H9 (cell line): ENCODE results near the gene MRPS18B. TPM values are rescaled to one million over a fixed set of nuclear protein-coding genes. Genes with fewer than 3 reads are reported as not detected.

ENCODE experiments used
- DNase-seq: peaks from one replicate; pipeline ENCODE4 v3.0.0-alpha.2; 2017
- H2AFZ ChIP-seq: one replicate; pipeline ENCODE4 v1.6.1; 2013; ENCODE audit warnings: mild to moderate bottlenecking, low read length, control low read depth, moderate library complexity
- H2AK5ac ChIP-seq: 2 replicates; pipeline ENCODE4 v1.6.1; 2013; ENCODE audit warnings: low read length, control low read depth, mixed read lengths; ENCODE audit not compliant: insufficient read length
- H2BK120ac ChIP-seq: one replicate; pipeline ENCODE4 v1.6.1; 2013; ENCODE audit warnings: low read depth, mild to moderate bottlenecking, low read length, control low read depth, inconsistent platforms; ENCODE audit not compliant: poor library complexity, severe bottlenecking
- H2BK12ac ChIP-seq: 2 replicates; pipeline ENCODE4 v1.6.1; 2013; ENCODE audit warnings: low read length, control low read depth, mixed read lengths, low read depth; ENCODE audit not compliant: insufficient read length
- H2BK15ac ChIP-seq: 2 replicates; pipeline ENCODE4 v1.6.1; 2013; ENCODE audit warnings: low read depth, low read length, control low read depth
- H2BK20ac ChIP-seq: one replicate; pipeline ENCODE4 v1.6.1; 2013; ENCODE audit warnings: low read depth, mild to moderate bottlenecking, low read length, control low read depth, inconsistent platforms; ENCODE audit not compliant: poor library complexity, severe bottlenecking
- H2BK5ac ChIP-seq: 2 replicates; pipeline ENCODE4 v1.6.1; 2013; ENCODE audit warnings: low read length, control low read depth, mixed read lengths; ENCODE audit not compliant: insufficient read length
- H3K14ac ChIP-seq: 2 replicates; pipeline ENCODE4 v1.6.1; 2013; ENCODE audit warnings: low read length, control low read depth; ENCODE audit not compliant: insufficient read depth
- H3K18ac ChIP-seq: 2 replicates; pipeline ENCODE4 v1.6.1; 2013; ENCODE audit warnings: low read depth, mild to moderate bottlenecking, mixed read lengths, low read length, control low read depth; ENCODE audit not compliant: insufficient read length
- H3K23ac ChIP-seq: 2 replicates; pipeline ENCODE4 v1.6.1; 2013; ENCODE audit warnings: low read length, control low read depth, mixed read lengths, low read depth; ENCODE audit not compliant: insufficient read length
- H3K23me2 ChIP-seq: 2 replicates; pipeline ENCODE4 v1.6.1; 2013; ENCODE audit warnings: low read depth, mild to moderate bottlenecking, mixed read lengths, low read length, control low read depth; ENCODE audit not compliant: insufficient read length, poor library complexity, severe bottlenecking
- H3K27ac ChIP-seq: 2 replicates; pipeline ENCODE4 v1.5.1; 2013; ENCODE audit warnings: low read length, control low read depth, mixed read lengths, low read depth; ENCODE audit not compliant: insufficient read length
- H3K27me3 ChIP-seq: 2 replicates; pipeline ENCODE4 v1.6.1; 2013; ENCODE audit warnings: low read length, control low read depth, inconsistent platforms; ENCODE audit not compliant: insufficient read depth
- H3K4ac ChIP-seq: 2 replicates; pipeline ENCODE4 v1.6.1; 2013; ENCODE audit warnings: low read depth, mild to moderate bottlenecking, control low read depth, inconsistent platforms, low read length, moderate library complexity
- H3K4me1 ChIP-seq: 2 replicates; pipeline ENCODE4 v1.6.1; 2013; ENCODE audit warnings: low read length, control low read depth, inconsistent platforms; ENCODE audit not compliant: insufficient read depth
- H3K4me2 ChIP-seq: 2 replicates; pipeline ENCODE4 v1.6.1; 2013; ENCODE audit warnings: low read length, control low read depth, mixed read lengths; ENCODE audit not compliant: insufficient read length, insufficient read depth
- H3K56ac ChIP-seq: 2 replicates; pipeline ENCODE4 v1.6.1; 2013; ENCODE audit warnings: low read depth, mild to moderate bottlenecking, mixed read lengths, low read length, control low read depth; ENCODE audit not compliant: insufficient read length
- H3K79me1 ChIP-seq: 2 replicates; pipeline ENCODE4 v1.6.1; 2013; ENCODE audit warnings: low read depth, mild to moderate bottlenecking, moderate library complexity, low read length, control low read depth, inconsistent platforms; ENCODE audit not compliant: insufficient read depth, poor library complexity, severe bottlenecking
- H3K79me2 ChIP-seq: 2 replicates; pipeline ENCODE4 v1.6.1; 2013; ENCODE audit warnings: low read length, control low read depth, inconsistent platforms; ENCODE audit not compliant: insufficient read depth
- H3K9ac ChIP-seq: 2 replicates; pipeline ENCODE4 v1.6.1; 2013; ENCODE audit warnings: low read length, control low read depth, mixed read lengths; ENCODE audit not compliant: insufficient read length; ENCODE audit errors: extremely low read depth
- H3K9me3 ChIP-seq: one replicate; pipeline ENCODE4 v1.6.1; 2013; ENCODE audit warnings: low read depth, low read length, inconsistent platforms; ENCODE audit not compliant: control insufficient read depth
- H3T11ph ChIP-seq: one replicate; pipeline ENCODE4 v1.6.1; 2013; ENCODE audit warnings: mild to moderate bottlenecking, low read length, control low read depth, inconsistent platforms
- H4K20me1 ChIP-seq: one replicate; pipeline ENCODE4 v1.6.1; 2013; ENCODE audit not compliant: control insufficient read depth, insufficient read length, insufficient read depth
- H4K5ac ChIP-seq: 2 replicates; pipeline ENCODE4 v1.6.1; 2013; ENCODE audit warnings: low read depth, mild to moderate bottlenecking, mixed read lengths, low read length, control low read depth; ENCODE audit not compliant: insufficient read length
- H4K8ac ChIP-seq: replicated peaks from 2 replicates; pipeline ENCODE4 v1.6.1; 2013; ENCODE audit warnings: low read length, control low read depth, mixed read lengths, low read depth; ENCODE audit not compliant: insufficient read length
- H4K91ac ChIP-seq: 2 replicates; pipeline ENCODE4 v1.6.1; 2013; ENCODE audit warnings: low read depth, mild to moderate bottlenecking, moderate library complexity, mixed read lengths, low read length, control low read depth; ENCODE audit not compliant: insufficient read length
- H3K27ac Mint-ChIP-seq, 3 experiments: 2 replicates in 2 of 3; 3 replicates in 1 of 3; pipeline ENCODE4 v1.8.0; 2020 to 2021; ENCODE audit warnings: mixed read lengths in 3 of 3, mild to moderate bottlenecking in 1 of 3, moderate library complexity in 1 of 3
- H3K27me3 Mint-ChIP-seq: 2 replicates; pipeline ENCODE4 v1.8.0; 2021; ENCODE audit warnings: low read depth, mild to moderate bottlenecking, moderate library complexity, mixed read lengths
- H3K36me3 Mint-ChIP-seq, 3 experiments: 2 replicates in 2 of 3; 3 replicates in 1 of 3; pipeline ENCODE4 v1.8.0; 2020 to 2021; ENCODE audit warnings: low read depth in 3 of 3, mixed read lengths in 3 of 3; ENCODE audit not compliant: insufficient read depth in 1 of 3
- H3K4me1 Mint-ChIP-seq, 2 experiments: 2 replicates each; pipeline ENCODE4 v1.8.0; 2020; ENCODE audit warnings: mixed read lengths in 2 of 2
- H3K4me3 Mint-ChIP-seq, 2 experiments: 2 replicates in 1 of 2; 3 replicates in 1 of 2; pipeline ENCODE4 v1.8.0; 2020 to 2021; ENCODE audit warnings: mild to moderate bottlenecking in 2 of 2, mixed read lengths in 2 of 2, moderate library complexity in 1 of 2
- H3K9me3 Mint-ChIP-seq, 2 experiments: 2 replicates in 1 of 2; 3 replicates in 1 of 2; pipeline ENCODE4 v1.8.0; 2020; ENCODE audit warnings: mild to moderate bottlenecking in 2 of 2, mixed read lengths in 2 of 2, moderate library complexity in 1 of 2
- CTCF ChIP-seq: fragments of 200-600 bp; sonication (generic); conservative IDR thresholded peaks from 3 replicates; pipeline ENCODE4 v1.8.0; 2021; ENCODE audit warnings: antibody characterized with exemption, mild to moderate bottlenecking
- WGBS: extraction: QIAGEN DNeasy Blood & Tissue Kit; methylation state at CpG from one replicate; pipeline ENCODE4 v1.1.7; 2013; ENCODE audit warnings: missing lambda C conversion rate, low lambda C conversion rate, mixed read lengths; ENCODE audit not compliant: insufficient read length; ENCODE audit errors: extremely low coverage; 5-methylcytosine and 5-hydroxymethylcytosine counted together
- total RNA-seq: library from RNA; stranded (reverse); gene quantifications from 2 replicates; pipeline ENCODE4 v1.2.1, GENCODE V29; 2021

MRPS18B gene
- total RNA-seq, 1 experiment from 2014 or later = 54.0 TPM

- H3K27me3 Mint-ChIP-seq = no peaks in the 10 kb centered on the region
- Histone ChIP-seq H3T11ph (no peak overlapping the region), H3K9me3 (no peaks in the 10 kb centered on the region), H3K4ac (no peak overlapping the region), H3K79me1 (no peaks in the 10 kb centered on the region), H3K23me2 (no peaks in the 10 kb centered on the region), H2BK20ac (no peak overlapping the region), H4K91ac (no peak overlapping the region), H3K4me1 (no peaks in the 10 kb centered on the region), H3K18ac (no peak overlapping the region), H2BK5ac (no peak overlapping the region), H3K56ac (no peak overlapping the region), H2BK12ac (no peak overlapping the region), H3K4me2 (no peak overlapping the region), H4K5ac (no peak overlapping the region), H4K8ac (no peak overlapping the region), H3K23ac (no peak overlapping the region), H2AFZ (no peak overlapping the region), H2BK120ac (no peak overlapping the region), H3K79me2 (no peaks in the 10 kb centered on the region), H4K20me1 (no peaks in the 10 kb centered on the region), H3K14ac (no peak overlapping the region), H2BK15ac (no peak overlapping the region), H2AK5ac (no peak overlapping the region), H3K9ac (no peak overlapping the region), H3K27ac (no peak overlapping the region), H3K27me3 (no peaks in the 10 kb centered on the region)
- no peak overlapping the region for H3K27ac Mint-ChIP-seq
- DNase-seq = no peak
- H3K4me1 Mint-ChIP-seq = no peaks in the 10 kb centered on the region; a peak in 1 of 4 replicates
- H3K9me3 Mint-ChIP-seq = no peaks in the 10 kb centered on the region
- TF ChIP-seq CTCF = no peak
- peaks cover 16 to 71% (median 57%) of the 10 kb centered on the region in 3 experiments; a peak in 6 of 7 replicates for H3K36me3 Mint-ChIP-seq
- WGBS = no CpG with 5 or more reads among the region's 10 CpGs
- H3K4me3 Mint-ChIP-seq = no peak overlapping the region
Measured at GRCh38 chr6:30640481-30640880, 22.8 kb downstream of the MRPS18B start.
